Esophagus (tissue), 2 donors: ENCODE results near the gene KRTAP9-2. TPM values are rescaled to one million over a fixed set of nuclear protein-coding genes. Genes with fewer than 3 reads are reported as not detected.
"Not testable (repeated sequence)": the region's sequence is repeated elsewhere in the genome, so short reads cannot be mapped to it uniquely, and the experiment has no call there.

Source experiments
- H3K27ac ChIP-seq, 2 donors: one replicate each; pipeline ENCODE4 v1.5.1; 2013; ENCODE audit warnings: low read depth in 2 of 2, mild to moderate bottlenecking in 2 of 2, inconsistent platforms in 1 of 2, low read length in 1 of 2, moderate library complexity in 1 of 2
- H3K27me3 ChIP-seq, 2 donors: one replicate each; pipeline ENCODE4 v1.6.1; 2013; ENCODE audit warnings: low read length in 2 of 2, control low read depth in 1 of 2, mild to moderate bottlenecking in 1 of 2; ENCODE audit not compliant: insufficient read depth in 2 of 2, control insufficient read depth in 1 of 2
- H3K36me3 ChIP-seq, 2 donors: one replicate each; pipeline ENCODE4 v1.6.1; 2013; ENCODE audit warnings: low read length in 1 of 2; ENCODE audit not compliant: control insufficient read depth in 2 of 2, insufficient read depth in 2 of 2
- H3K4me1 ChIP-seq, 2 donors: one replicate each; pipeline ENCODE4 v1.6.1; 2013; ENCODE audit warnings: low read length in 1 of 2; ENCODE audit not compliant: control insufficient read depth in 2 of 2, insufficient read depth in 2 of 2
- H3K4me3 ChIP-seq, 2 donors: one replicate each; pipeline ENCODE4 v1.5.1; 2013; ENCODE audit warnings: low read length in 2 of 2, mild to moderate bottlenecking in 2 of 2, low read depth in 1 of 2, moderate library complexity in 1 of 2
- H3K9me3 ChIP-seq, 2 donors: one replicate each; pipeline ENCODE4 v1.6.1; 2013; ENCODE audit warnings: mild to moderate bottlenecking in 2 of 2, low read depth in 1 of 2, low read length in 1 of 2, moderate library complexity in 1 of 2; ENCODE audit not compliant: control insufficient read depth in 2 of 2, insufficient read depth in 1 of 2
- WGBS, 2 donors: extraction: QIAGEN DNeasy Blood & Tissue Kit; methylation state at CpG; one replicate each; pipeline ENCODE4 v1.1.7; 2013; 5-methylcytosine and 5-hydroxymethylcytosine counted together
- polyA plus RNA-seq, 2 donors: library from polyadenylated mRNA; stranded (reverse); fragments of 200-250 nt; gene quantifications; one replicate each; pipeline ENCODE4 v1.2.3, GENCODE V29; 2013
- donor health status: healthy with polysubstance abuse.
- donor health status: Bipolar disorder and iron deficiency.

Gene KRTAP9-2, protein sequence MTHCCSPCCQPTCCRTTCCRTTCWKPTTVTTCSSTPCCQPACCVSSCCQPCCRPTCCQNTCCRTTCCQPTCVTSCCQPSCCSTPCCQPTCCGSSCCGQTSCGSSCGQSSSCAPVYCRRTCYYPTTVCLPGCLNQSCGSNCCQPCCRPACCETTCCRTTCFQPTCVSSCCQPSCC
- not detected for polyA plus RNA-seq

DNA sequence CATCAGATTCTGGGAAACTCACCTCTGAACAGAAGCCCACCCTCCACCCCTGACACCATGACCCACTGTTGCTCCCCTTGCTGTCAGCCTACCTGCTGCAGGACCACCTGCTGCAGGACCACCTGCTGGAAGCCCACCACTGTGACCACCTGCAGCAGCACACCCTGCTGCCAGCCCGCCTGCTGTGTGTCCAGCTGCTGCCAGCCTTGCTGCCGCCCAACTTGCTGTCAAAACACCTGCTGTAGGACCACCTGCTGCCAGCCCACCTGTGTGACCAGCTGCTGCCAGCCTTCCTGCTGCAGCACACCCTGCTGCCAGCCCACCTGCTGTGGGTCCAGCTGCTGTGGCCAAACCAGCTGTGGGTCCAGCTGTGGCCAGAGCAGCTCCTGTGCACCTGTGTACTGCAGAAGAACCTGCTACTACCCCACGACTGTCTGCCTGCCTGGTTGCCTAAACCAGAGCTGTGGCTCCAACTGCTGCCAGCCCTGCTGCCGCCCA, at the start of gene KRTAP9-2:
Gene KRTAP9-2 (plus strand): TSS at position 51 of the 498 bp plus-strand sequence. CDS start 7 bp downstream, at position 58.
- H3K4me1 ChIP-seq, H3K4me3 ChIP-seq, H3K27ac ChIP-seq, H3K27me3 ChIP-seq, H3K36me3 ChIP-seq, H3K9me3 ChIP-seq: not testable (repeated sequence)
- WGBS, 2 donors: 73 to 79% methylated on average over 2 to 3 of the region's 4 CpGs

DNA sequence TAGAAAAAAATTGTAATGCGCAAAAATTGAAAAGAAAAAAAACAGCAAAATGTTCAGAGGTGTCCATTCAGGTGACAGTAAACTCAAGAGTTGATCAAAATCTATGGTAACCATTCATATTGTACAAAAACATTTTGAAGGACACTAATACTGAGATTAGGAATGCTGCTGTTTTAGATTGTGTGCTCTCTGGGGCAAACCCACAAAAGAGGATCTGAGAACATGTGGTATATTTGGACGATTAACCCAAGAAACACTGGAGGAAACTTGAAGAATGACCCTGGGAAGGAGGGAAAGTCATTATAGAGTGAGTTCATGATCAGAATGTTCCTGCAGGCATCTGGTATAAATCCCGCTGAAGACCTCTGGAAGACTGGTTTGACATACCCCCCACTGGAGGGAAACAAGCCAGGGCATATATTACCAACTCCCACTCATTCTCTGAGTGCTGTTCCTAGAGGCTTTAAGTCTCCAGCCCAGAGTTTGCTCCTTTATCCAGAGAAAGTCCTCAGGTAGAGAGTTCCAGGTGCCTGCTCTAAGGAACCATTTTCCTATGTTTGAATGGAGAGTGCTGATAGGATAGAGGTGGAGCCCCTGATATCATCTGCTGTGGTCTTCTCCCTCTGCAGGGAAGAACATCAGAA, 49.6 kb upstream of the KRTAP9-2 start:
- H3K9me3 ChIP-seq: no peaks in the 10 kb centered on the region
- no peak overlapping the region for H3K4me3 ChIP-seq
- H3K4me1 ChIP-seq: no peaks in the 10 kb centered on the region
- WGBS, 2 donors: 80 to 83% methylated on average over 3 of the region's 3 CpGs
- H3K36me3 ChIP-seq: no peaks in the 10 kb centered on the region
- peaks cover 0 to 3% of the 10 kb centered on the region in 2 donors for H3K27me3 ChIP-seq
- no peak overlapping the region for H3K27ac ChIP-seq

DNA sequence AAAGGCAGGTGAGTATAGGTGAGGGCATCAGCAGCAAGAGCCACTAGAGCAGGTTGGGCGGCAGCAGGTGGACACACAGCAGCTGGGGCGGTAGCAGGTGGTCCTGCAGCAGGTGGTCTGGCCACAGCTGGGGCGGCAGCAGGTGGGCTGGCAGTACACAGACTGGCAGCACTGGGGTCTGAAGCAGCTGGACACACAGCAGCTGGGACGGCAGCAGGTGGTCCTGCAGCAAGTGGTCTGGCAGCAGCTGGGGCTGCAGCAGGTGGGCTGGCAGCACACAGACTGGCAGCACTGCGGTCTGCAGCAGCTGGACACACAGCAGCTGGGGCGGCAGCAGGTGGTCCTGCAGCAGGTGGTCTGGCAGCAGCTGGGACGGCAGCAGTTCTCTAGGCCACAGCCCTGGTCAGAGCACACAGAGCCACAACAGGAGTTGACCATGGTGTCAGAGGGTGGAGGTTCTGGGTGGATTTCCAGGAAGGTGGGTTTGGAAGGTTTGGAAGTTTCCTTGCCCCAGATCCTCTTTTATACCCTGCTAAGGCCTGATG, 48.6 kb upstream of the KRTAP9-2 start, which contains the start of gene KRTAP4-2:
Gene KRTAP4-2 (minus strand): TSS at position 495 of the 545 bp plus-strand sequence. CDS start 57 bp downstream, at position 438.
- Histone ChIP-seq H3K27ac (no peak within 1 kb of the TSS), H3K9me3 (no peaks in the 10 kb centered on the region), H3K36me3 (no peaks in the 10 kb centered on the region), H3K4me3 (no peak within 1 kb of the TSS), H3K27me3 (peaks cover 0 to 3% of the 10 kb centered on the region in 2 donors), H3K4me1 (no peaks in the 10 kb centered on the region)
- 90 to 96% methylated on average over 7 of the region's 7 CpGs for WGBS, 2 donors

DNA sequence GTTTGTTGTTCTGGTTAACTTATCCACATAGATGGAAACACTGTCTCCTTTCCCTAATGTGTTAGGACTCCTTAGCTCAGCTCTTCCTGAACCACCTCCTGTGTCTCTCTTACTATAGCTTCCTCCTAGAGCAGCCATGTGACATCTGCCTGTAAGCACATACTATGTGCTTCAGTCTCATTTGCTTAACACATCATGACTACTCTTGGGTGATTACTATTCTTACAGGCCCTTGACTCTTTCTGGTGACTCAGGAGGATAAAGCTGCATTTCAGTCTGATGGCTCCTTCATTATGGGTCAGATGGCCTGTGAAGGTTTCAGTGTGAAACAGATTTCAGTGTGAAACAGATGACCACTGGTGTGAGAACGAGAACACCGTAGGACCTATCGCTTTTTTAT, 48.1 kb upstream of the KRTAP9-2 start:
- H3K4me1 ChIP-seq: no peaks in the 10 kb centered on the region
- H3K4me3 ChIP-seq: no peak overlapping the region
- 94 to 96% methylated on average over 3 of the region's 3 CpGs for WGBS, 2 donors
- H3K27ac ChIP-seq: no peak overlapping the region
- H3K27me3 ChIP-seq: peaks cover 0 to 3% of the 10 kb centered on the region in 2 donors
- H3K9me3 ChIP-seq: no peaks in the 10 kb centered on the region
- H3K36me3 ChIP-seq: no peaks in the 10 kb centered on the region

DNA sequence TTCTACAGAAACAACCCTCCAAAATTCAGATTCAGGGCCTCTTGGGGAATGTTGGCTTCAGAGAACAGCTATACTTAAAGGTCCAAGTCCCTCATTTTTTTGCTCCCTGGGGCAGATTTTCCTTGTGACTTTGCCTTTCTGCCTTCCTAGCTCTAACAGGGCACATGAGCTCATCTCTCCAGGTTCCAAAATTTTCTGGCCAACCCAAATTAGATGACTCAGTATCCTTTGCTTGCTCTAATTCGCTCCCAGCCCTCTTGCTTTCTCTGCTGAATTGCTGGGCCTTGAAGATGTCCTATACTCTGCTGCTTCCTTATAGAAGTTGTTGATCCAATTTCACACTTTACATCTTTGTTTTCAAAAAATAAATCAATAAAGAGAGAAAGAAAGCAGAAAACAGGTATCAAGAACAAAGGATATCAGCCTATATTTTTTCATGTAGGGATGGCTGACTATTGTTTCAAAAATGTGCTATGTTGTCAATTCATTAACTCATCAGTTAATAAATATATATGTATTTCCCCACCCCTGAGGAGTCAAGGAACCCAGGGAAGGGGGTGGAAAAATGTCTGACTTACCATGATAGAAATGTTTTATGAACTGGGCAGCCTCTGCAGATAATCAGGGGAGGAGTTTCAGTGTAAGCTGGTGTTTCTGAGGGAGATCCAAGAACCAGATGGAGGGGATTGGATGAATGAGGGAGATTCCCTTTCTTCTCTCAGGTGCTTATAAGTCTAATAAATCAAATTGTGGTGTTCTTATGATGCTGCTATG, 47.4 kb upstream of the KRTAP9-2 start:
- Histone ChIP-seq H3K27ac (no peak overlapping the region), H3K27me3 (peaks cover 0 to 3% of the 10 kb centered on the region in 2 donors), H3K4me1 (no peaks in the 10 kb centered on the region), H3K9me3 (no peaks in the 10 kb centered on the region), H3K4me3 (no peak overlapping the region), H3K36me3 (no peaks in the 10 kb centered on the region)
- WGBS, 2 donors: 70 to 72% methylated on average over 1 of the region's 1 CpG

DNA sequence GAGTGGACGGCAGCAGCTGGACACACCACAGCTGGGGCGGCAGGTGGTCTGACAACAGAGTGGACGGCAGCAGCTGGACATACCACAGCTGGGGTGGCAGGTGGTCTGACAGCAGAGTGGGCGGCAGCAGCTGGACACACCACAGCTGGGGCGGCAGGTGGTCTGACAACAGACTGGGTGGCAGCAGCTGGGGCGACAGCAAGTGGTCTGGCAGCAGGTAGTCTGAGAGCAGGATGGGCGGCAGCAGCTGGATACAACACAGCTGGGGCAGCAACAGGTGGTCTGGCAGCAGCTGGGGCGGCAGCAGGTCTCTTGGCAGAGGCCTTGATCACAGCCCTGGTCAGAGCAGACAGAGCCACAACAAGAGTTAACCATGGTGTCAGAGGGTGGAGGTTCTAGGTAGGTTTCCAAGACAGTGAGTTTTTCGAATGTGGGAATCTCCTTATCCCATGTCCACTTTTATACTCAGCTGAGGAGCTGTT, 41.9 kb upstream of the KRTAP9-2 start, which contains the start of gene KRTAP4-1:
Gene KRTAP4-1 (minus strand): TSS at position 432 of the 482 bp plus-strand sequence. CDS start 57 bp downstream, at position 375.
- Histone ChIP-seq H3K27ac (no peak within 1 kb of the TSS), H3K27me3 (no peaks in the 10 kb centered on the region), H3K4me3 (no peak within 1 kb of the TSS), H3K9me3 (no peaks in the 10 kb centered on the region), H3K4me1 (no peaks in the 10 kb centered on the region), H3K36me3 (no peaks in the 10 kb centered on the region)
- WGBS, 2 donors: 63 to 67% methylated on average over 9 of the region's 9 CpGs

DNA sequence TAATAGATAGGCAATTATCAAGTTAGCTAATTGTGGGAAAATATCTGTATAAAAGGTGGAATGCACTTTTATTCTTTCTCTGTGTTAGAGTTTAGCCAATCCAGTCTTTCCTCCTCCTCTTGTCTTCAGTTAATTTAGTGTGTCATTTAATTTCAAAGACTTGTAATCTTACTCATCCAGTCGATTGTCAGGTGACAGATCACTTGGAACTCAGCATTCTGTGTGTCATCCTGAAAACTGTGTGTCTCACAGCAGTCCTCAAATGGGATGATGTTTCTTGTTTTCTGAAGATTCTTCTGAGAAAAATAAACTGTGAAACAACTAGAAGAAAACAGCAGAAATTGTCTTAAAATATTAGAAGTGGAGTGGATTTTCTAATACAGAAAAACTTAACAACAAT, 41.4 kb upstream of the KRTAP9-2 start:
- Histone ChIP-seq H3K36me3 (no peaks in the 10 kb centered on the region), H3K27ac (no peak overlapping the region), H3K27me3 (no peaks in the 10 kb centered on the region), H3K9me3 (no peaks in the 10 kb centered on the region), H3K4me1 (no peaks in the 10 kb centered on the region), H3K4me3 (no peak overlapping the region)
- 40 to 41% methylated on average over 1 of the region's 1 CpG for WGBS, 2 donors

DNA sequence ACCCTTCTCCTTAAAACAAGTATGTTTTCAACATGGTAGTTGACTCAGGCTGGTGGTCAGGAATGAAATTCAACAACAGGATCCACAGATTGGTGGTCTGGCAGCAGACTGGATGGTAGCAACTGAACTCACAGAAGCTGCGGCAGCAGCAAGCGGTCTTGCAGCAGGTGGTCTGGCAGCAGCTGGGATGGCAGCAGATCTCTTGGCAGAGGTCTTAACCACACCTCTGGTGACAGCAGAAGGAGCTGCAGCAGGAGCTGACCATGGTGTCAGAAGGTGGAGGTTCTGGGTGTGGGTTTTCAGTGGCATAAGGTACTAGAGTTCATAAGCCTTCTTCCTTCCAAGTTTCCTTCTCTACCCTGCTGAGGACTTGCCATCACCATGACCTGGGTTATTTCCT, 39.6 kb upstream of the KRTAP9-2 start:
- Histone ChIP-seq H3K27me3 (no peaks in the 10 kb centered on the region), H3K4me1 (no peaks in the 10 kb centered on the region), H3K4me3 (no peak overlapping the region), H3K36me3 (no peaks in the 10 kb centered on the region), H3K27ac (no peak overlapping the region), H3K9me3 (no peaks in the 10 kb centered on the region)
- 87 to 90% methylated on average over 2 of the region's 2 CpGs for WGBS, 2 donors

DNA sequence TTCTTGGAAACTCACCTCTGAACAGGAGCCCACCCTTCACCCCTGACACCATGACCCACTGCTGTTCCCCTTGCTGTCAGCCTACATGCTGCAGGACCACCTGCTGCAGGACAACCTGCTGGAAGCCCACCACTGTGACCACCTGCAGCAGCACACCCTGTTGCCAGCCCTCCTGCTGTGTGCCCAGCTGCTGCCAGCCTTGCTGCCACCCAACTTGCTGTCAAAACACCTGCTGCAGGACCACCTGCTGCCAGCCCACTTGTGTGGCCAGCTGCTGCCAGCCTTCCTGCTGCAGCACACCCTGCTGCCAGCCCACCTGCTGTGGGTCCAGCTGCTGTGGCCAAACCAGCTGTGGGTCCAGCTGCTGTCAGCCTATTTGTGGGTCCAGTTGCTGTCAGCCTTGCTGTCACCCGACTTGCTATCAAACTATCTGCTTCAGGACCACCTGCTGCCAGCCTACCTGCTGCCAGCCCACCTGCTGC, 36.6 kb upstream of the KRTAP9-2 start, which contains the start of gene KRTAP9-1:
Gene KRTAP9-1 (plus strand): TSS at position 51 of the 482 bp plus-strand sequence. CDS start 0 bp downstream, at position 51.
- H3K4me1 ChIP-seq, H3K4me3 ChIP-seq, H3K27ac ChIP-seq, H3K9me3 ChIP-seq, H3K36me3 ChIP-seq, H3K27me3 ChIP-seq: not testable (repeated sequence)
- 59 to 80% methylated on average over 1 of the region's 1 CpG for WGBS, 2 donors
